22Rv1 (cell line): ENCODE measurements around the gene RSU1.

ENCODE experiments used
- CTCF ChIP-seq: fragments of 450-650 bp; IDR thresholded peaks from 2 replicates; pipeline ENCODE4 v1.5.1; 2017; ENCODE audit warnings: mild to moderate bottlenecking
- ZFX ChIP-seq: fragments of 450-650 bp; IDR thresholded peaks from 2 replicates; pipeline ENCODE4 v1.6.1; 2017; ENCODE audit warnings: antibody characterized with exemption, borderline replicate concordance

- TF ChIP-seq CTCF: no peak
- no peak for TF ChIP-seq ZFX
These were observed 38.9 kb upstream of the RSU1 start for GRCh38 chr10:16856092-16856491.
